ENCODE measurements around the gene NINL.

The NINL gene

DNA sequence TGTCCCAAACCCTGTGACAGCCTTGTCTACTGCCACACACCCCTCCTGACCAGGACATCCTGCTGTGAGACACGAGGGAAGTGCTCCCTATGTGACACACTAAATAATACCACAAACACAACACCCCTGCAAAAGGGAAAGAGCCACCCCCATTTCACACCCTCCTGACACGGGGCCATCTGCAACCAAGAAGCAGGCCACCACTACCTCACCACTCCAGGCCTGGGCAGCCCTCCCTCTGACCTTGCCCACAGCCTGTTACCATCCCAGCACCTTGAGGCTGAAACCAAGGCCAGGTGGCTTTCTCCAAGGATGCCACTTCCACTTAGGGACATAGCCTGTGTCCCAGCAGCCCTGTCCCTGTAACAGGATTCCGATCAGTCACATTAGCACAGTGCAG is 68.2 kb downstream of the NINL start:
- TF ChIP-seq, protein P1, sequence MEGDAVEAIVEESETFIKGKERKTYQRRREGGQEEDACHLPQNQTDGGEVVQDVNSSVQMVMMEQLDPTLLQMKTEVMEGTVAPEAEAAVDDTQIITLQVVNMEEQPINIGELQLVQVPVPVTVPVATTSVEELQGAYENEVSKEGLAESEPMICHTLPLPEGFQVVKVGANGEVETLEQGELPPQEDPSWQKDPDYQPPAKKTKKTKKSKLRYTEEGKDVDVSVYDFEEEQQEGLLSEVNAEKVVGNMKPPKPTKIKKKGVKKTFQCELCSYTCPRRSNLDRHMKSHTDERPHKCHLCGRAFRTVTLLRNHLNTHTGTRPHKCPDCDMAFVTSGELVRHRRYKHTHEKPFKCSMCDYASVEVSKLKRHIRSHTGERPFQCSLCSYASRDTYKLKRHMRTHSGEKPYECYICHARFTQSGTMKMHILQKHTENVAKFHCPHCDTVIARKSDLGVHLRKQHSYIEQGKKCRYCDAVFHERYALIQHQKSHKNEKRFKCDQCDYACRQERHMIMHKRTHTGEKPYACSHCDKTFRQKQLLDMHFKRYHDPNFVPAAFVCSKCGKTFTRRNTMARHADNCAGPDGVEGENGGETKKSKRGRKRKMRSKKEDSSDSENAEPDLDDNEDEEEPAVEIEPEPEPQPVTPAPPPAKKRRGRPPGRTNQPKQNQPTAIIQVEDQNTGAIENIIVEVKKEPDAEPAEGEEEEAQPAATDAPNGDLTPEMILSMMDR (IDR thresholded peaks at IDR 0.05; ENCODE audit: poor library complexity, severe bottlenecking) = no peak
- no peak for DNase-seq (ENCODE audit: low spot score)
- ATAC-seq (ENCODE audit: low read depth) = no peak
- no peak overlapping the region for H3K4me3 ChIP-seq (ENCODE audit: severe bottlenecking)
- H3K9me3 ChIP-seq (ENCODE audit: severe bottlenecking) = no peaks in the 10 kb centered on the region
- H3K4me1 ChIP-seq (ENCODE audit: insufficient read depth, poor library complexity, severe bottlenecking) = no peaks in the 10 kb centered on the region
- H3K27me3 ChIP-seq (ENCODE audit: insufficient read depth, poor library complexity, severe bottlenecking) = no peaks in the 10 kb centered on the region
- H3K36me3 ChIP-seq (ENCODE audit: low read depth) = peaks cover 25% of the 10 kb centered on the region
- no peak overlapping the region for H3K27ac ChIP-seq (ENCODE audit: poor library complexity, severe bottlenecking)

DNA sequence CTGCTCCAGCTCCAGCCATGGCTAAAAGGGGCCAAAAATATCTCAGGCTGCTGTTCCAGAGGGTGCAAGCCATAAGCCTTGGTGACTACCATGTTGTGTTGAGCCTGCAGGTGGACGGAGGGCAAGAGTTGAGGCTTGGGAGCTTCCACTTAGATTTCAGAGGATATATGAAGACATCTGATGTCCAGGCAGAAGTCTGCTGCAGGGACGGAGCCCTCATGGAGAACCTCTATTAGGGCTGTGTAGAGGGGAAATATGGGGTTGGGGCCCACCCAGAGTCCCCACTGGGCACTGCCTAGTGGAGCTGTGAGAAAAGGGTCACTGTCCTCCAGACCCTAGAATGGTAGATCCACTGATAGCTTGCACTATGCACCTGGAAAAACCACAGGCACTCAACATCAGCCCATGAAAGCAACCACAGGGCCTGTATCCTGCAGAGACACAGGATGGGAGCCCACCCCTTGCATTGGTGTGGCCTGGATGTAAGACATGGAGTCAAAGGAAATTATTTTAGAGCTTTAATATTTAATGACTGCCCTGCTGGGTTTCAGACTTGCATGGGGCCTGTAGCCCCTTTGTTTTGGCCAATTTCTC is 70.5 kb downstream of the NINL start:
- TF ChIP-seq, protein P1 (IDR thresholded peaks at IDR 0.05; ENCODE audit: poor library complexity, severe bottlenecking) = no peak
- H3K27me3 ChIP-seq (ENCODE audit: insufficient read depth, poor library complexity, severe bottlenecking) = no peaks in the 10 kb centered on the region
- H3K4me1 ChIP-seq (ENCODE audit: insufficient read depth, poor library complexity, severe bottlenecking) = no peaks in the 10 kb centered on the region
- H3K4me3 ChIP-seq (ENCODE audit: severe bottlenecking) = no peak overlapping the region
- ATAC-seq (ENCODE audit: low read depth) (no peak), DNase-seq (ENCODE audit: low spot score) (no peak)
- no peak overlapping the region for H3K27ac ChIP-seq (ENCODE audit: poor library complexity, severe bottlenecking)
- no peaks in the 10 kb centered on the region for H3K9me3 ChIP-seq (ENCODE audit: severe bottlenecking)
- H3K36me3 ChIP-seq (ENCODE audit: low read depth) = peaks cover 32% of the 10 kb centered on the region

DNA sequence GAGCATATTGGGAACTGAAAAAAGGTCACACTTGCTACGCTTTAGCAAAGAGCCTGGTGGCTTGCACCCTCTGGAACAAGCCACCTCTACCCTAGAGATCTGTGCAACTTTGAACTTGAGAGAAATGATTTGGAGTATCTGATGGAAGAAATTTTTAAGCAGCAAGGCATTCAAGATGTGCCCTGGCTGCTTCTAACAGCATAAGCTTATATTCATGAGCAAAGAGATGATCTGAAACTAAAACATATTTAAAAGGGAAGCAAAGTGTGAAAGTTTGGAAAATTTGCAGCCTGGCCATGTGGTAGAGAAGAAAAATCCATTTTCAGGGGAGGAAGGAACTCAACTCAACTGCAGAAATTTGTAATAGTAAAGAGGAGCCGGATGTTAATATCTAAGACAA is 71.1 kb downstream of the NINL start:
- Histone ChIP-seq H3K36me3 (ENCODE audit: low read depth) (peaks cover 34% of the 10 kb centered on the region), H3K27ac (ENCODE audit: poor library complexity, severe bottlenecking) (no peak overlapping the region), H3K4me1 (ENCODE audit: insufficient read depth, poor library complexity, severe bottlenecking) (no peaks in the 10 kb centered on the region), H3K27me3 (ENCODE audit: insufficient read depth, poor library complexity, severe bottlenecking) (no peaks in the 10 kb centered on the region), H3K4me3 (ENCODE audit: severe bottlenecking) (no peak overlapping the region), H3K9me3 (ENCODE audit: severe bottlenecking) (no peaks in the 10 kb centered on the region)
- DNase-seq (ENCODE audit: low spot score) (no peak), ATAC-seq (ENCODE audit: low read depth) (no peak)
- TF ChIP-seq, protein P1 (IDR thresholded peaks at IDR 0.05; ENCODE audit: poor library complexity, severe bottlenecking) = no peak

DNA sequence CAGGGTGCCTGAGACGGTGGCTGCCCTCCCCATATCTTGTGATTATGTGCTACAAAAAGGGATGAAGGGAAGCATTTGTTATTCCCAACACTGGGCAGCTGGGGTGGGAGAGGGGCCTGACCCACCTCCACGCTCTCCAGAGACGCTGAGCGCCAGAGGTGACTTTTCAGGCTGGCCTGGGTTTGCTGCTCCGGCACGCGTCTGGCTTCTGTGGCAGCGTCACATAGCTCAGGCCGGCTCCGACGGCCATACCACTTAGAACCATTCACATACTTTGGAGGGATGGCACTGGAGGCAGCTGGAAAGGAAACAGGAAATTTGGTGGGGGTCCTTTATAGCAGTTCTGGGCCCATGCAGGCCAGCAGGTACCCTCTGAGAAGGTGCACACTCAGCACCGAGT is 72.6 kb downstream of the NINL start:
- DNase-seq (ENCODE audit: low spot score) = no peak
- TF ChIP-seq, protein P1 (IDR thresholded peaks at IDR 0.05; ENCODE audit: poor library complexity, severe bottlenecking) = no peak
- ATAC-seq (ENCODE audit: low read depth) = no peak
- Histone ChIP-seq H3K4me1 (ENCODE audit: insufficient read depth, poor library complexity, severe bottlenecking) (no peaks in the 10 kb centered on the region), H3K27ac (ENCODE audit: poor library complexity, severe bottlenecking) (no peak overlapping the region), H3K4me3 (ENCODE audit: severe bottlenecking) (no peak overlapping the region), H3K9me3 (ENCODE audit: severe bottlenecking) (no peaks in the 10 kb centered on the region), H3K36me3 (ENCODE audit: low read depth) (peaks cover 29% of the 10 kb centered on the region), H3K27me3 (ENCODE audit: insufficient read depth, poor library complexity, severe bottlenecking) (no peaks in the 10 kb centered on the region)

DNA sequence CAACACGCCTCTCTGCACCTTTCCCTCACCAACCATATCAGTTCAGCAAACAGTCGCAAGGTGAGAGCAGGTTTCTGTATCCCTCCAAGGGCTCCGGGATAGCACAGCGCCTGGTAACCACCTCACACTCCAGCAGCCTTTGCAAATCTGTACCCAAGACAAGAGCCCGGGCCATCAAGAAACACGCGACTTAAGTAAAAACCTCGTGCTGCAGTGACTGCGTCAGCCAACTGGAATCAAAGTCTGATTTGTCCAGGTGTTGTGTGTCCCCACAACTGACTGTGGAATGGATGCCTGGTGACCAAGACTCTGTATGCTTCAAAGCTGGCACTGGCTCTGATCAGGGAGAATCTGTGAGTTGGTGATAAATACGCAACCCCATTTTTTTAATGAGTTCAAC is 74.1 kb downstream of the NINL start:
- no peak overlapping the region for H3K27ac ChIP-seq (ENCODE audit: poor library complexity, severe bottlenecking)
- no peaks in the 10 kb centered on the region for H3K27me3 ChIP-seq (ENCODE audit: insufficient read depth, poor library complexity, severe bottlenecking)
- H3K36me3 ChIP-seq (ENCODE audit: low read depth) = peaks cover 23% of the 10 kb centered on the region
- no peaks in the 10 kb centered on the region for H3K9me3 ChIP-seq (ENCODE audit: severe bottlenecking)
- H3K4me1 ChIP-seq (ENCODE audit: insufficient read depth, poor library complexity, severe bottlenecking) = no peaks in the 10 kb centered on the region
- DNase-seq (ENCODE audit: low spot score) = no peak
- ATAC-seq (ENCODE audit: low read depth) = no peak
- H3K4me3 ChIP-seq (ENCODE audit: severe bottlenecking) = no peak overlapping the region
- TF ChIP-seq, protein P1 (IDR thresholded peaks at IDR 0.05; ENCODE audit: poor library complexity, severe bottlenecking) = no peak

All from RWPE2 (cell line).